Peyer's patch (tissue), 4 donors: Measurements from ENCODE around the gene PXN. TPM values are rescaled to one million over a fixed set of nuclear protein-coding genes. Genes with fewer than 3 reads are reported as not detected.

ENCODE experiments used
- DNase-seq, 3 donors: peaks; one replicate each; pipeline ENCODE4 v3.0.0-alpha.2; 2017 to 2019
- H3K27ac ChIP-seq, 4 donors: fragments of 200-600 bp; sonication (generic); one replicate each; pipeline ENCODE4 v1.5.1; 2016 to 2019
- H3K27me3 ChIP-seq, 2 donors: fragments of 200-600 bp; sonication (generic); one replicate each; pipeline ENCODE4 v1.5.1; 2019
- H3K36me3 ChIP-seq, 3 donors: fragments of 200-600 bp; sonication (generic); one replicate each; pipeline ENCODE4 v1.5.1; 2016 to 2019
- H3K4me1 ChIP-seq, 4 donors: fragments of 200-600 bp; sonication (generic); one replicate each; pipeline ENCODE4 v1.5.1; 2016 to 2019
- H3K4me3 ChIP-seq, 4 donors: fragments of 200-600 bp; sonication (generic); 1 replicate in 3 of 4; 2 replicates in 1 of 4; pipeline ENCODE4 v1.5.1; 2016 to 2019; ENCODE audit warnings: mild to moderate bottlenecking in 1 of 4
- H3K9me3 ChIP-seq, 4 donors: fragments of 200-600 bp; sonication (generic); one replicate each; pipeline ENCODE4 v1.5.1; 2016 to 2019; ENCODE audit warnings: mild to moderate bottlenecking in 1 of 4
- POLR2A ChIP-seq, 2 donors: fragments of 450-650 bp; IDR thresholded peaks; one replicate each; pipeline ENCODE4 v1.5.1; 2017; ENCODE audit warnings: antibody characterized with exemption in 2 of 2, mild to moderate bottlenecking in 2 of 2, moderate library complexity in 2 of 2
- total RNA-seq, 4 donors: library from RNA; depleted of rRNA; stranded (reverse); fragments of >200 nt; gene quantifications; one replicate each; pipeline ENCODE4 v1.1.0, GENCODE V29; 2016
- TF ChIP-seq, protein P1 (sequence below), 6 experiments: fragments of 450-650 bp in 4 of 6; fragments of 200-600 bp in 2 of 6; sonication (generic) in 1 of 6; IDR thresholded peaks; one replicate each; pipeline ENCODE4 v1.5.1; 2017 to 2019; ENCODE audit warnings: antibody characterized with exemption in 6 of 6, mild to moderate bottlenecking in 3 of 6, moderate library complexity in 1 of 6

Gene PXN
- total RNA-seq, 4 donors from 2014 or later = 138 to 204 (median 177) TPM

DNA sequence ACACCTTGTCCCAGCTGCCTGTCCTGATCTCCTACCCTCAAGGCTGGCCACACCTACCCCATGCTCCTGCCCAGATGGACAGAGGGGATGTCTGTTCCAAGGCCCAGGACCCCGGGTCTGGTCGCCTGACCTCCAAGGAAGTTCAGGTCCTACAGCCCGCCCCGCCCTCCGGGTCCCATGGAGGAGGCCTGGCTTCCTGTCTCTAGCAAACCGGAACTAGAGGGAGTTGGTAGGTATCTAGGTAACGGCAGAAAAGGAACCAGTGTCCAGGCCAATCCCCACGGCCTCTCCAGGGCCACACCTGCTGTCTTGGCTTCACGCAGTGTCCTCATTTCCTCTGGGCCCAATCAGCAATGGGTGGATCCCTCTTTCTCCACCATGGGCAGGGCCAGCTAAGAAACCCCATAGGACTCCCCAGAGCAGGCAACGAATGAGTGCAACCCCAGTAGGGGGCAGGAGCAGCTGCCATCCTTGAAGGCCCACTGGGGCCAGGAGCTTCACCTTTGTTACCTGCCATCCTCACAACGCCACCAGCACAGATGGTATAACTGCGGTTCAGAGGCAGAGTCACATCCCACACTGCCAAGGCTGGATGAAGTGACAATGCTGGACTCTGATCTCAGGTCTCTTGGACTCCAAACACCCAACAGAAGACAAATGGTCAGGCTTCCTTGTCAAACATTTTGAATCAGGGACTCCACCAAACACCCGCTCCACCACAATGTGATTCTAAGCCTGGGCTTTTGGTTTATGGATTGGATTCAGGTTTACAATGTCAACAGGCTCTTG, 39.5 kb downstream of the PXN start:
- Histone ChIP-seq H3K4me1 (peaks cover 17 to 71% (median 30%) of the 10 kb centered on the region in 4 donors), H3K27me3 (no peaks in the 10 kb centered on the region), H3K36me3 (peaks cover 0 to 31% (median 0%) of the 10 kb centered on the region in 3 donors), H3K27ac (peak overlapping the region in 3 of 4 donors; percentile 81 to 96 (median 86)), H3K9me3 (no peaks in the 10 kb centered on the region), H3K4me3 (peak overlapping the region in 2 of 4 donors; percentile 48 to 59)
- TF ChIP-seq, protein P1, sequence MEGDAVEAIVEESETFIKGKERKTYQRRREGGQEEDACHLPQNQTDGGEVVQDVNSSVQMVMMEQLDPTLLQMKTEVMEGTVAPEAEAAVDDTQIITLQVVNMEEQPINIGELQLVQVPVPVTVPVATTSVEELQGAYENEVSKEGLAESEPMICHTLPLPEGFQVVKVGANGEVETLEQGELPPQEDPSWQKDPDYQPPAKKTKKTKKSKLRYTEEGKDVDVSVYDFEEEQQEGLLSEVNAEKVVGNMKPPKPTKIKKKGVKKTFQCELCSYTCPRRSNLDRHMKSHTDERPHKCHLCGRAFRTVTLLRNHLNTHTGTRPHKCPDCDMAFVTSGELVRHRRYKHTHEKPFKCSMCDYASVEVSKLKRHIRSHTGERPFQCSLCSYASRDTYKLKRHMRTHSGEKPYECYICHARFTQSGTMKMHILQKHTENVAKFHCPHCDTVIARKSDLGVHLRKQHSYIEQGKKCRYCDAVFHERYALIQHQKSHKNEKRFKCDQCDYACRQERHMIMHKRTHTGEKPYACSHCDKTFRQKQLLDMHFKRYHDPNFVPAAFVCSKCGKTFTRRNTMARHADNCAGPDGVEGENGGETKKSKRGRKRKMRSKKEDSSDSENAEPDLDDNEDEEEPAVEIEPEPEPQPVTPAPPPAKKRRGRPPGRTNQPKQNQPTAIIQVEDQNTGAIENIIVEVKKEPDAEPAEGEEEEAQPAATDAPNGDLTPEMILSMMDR (IDR thresholded peaks at IDR 0.05) = peak in 2 of 6 experiments; percentile 32 to 38
- peak; percentile 2 to 53 for TF ChIP-seq POLR2A (IDR thresholded peaks at IDR 0.05)
- DNase-seq = peak; percentile 24 to 85 (median 83)

DNA sequence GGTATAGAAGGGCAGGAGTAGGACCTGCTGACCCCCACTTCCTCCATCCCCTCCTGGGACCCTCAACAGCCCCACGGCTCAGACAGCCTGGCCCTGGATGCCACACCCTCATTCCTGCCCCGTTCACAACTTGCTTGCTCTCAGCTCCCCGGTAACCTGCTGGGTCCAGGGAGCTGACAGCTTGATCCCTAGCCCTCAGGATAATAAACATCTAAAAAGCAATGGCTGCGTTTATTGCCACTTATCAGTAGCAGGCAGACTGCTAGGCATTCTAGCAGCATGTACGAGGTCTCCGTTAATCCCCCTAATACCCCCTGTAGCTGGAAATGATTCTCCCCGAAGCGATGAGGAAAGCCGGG, 40.4 kb downstream of the PXN start:
- peaks cover 0 to 40% (median 0%) of the 10 kb centered on the region in 3 donors for H3K36me3 ChIP-seq
- peaks cover 9 to 62% (median 26%) of the 10 kb centered on the region in 4 donors for H3K4me1 ChIP-seq
- H3K9me3 ChIP-seq = no peaks in the 10 kb centered on the region
- DNase-seq = peak in 1 of 3 donors; percentile 66
- no peaks in the 10 kb centered on the region for H3K27me3 ChIP-seq
- H3K4me3 ChIP-seq = peak overlapping the region; percentile 6 to 59 (median 36)
- peak in 1 of 2 donors; percentile 12 for TF ChIP-seq POLR2A (IDR thresholded peaks at IDR 0.05)
- TF ChIP-seq, protein P1 (IDR thresholded peaks at IDR 0.05) = no peak
- peak overlapping the region in 3 of 4 donors; percentile 81 to 96 (median 86) for H3K27ac ChIP-seq

DNA sequence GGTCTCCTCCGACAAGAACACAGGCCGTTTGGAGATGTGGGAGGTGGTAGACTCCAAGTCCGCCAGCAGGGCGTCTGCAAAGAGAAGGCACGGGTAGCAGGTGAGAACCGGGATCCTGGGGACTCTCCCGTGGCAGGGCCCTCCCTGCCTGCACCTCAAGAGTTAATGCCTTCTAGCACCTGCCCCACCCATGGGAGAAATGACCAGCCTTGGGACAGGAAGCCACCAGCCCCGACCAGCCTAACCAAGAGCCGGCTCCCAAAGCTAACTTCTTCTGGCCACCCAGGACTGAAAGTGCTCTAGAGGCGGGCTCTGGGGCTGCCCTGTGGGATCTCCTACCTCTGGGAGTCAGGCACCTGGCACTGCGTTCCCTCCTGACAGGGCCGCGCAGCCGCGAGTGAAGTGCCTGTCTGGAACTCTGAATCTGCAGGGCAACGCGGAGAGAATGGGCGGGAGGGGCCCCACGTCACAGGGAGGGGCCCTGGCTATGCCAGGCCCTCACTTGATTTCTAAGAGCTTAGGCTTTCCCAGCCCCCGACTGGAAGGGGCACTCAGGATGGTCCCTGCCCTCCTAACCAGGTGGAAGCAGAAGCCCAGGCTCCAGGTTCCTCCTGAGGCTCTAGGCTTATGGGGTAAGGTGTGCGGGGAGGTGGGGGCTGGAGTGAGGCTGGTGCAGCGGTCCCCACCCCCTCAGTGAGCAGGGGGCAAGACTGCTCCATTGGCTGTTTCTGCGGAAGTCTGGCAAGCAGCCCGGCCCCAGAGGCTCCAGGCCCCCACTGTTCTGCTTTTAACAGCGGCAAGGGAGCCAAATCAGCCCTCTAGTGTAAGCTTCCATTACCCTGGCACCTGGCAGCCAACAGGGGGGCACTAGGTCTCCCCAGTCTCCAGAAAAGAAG, 41.0 kb downstream of the PXN start:
- Histone ChIP-seq H3K36me3 (peaks cover 0 to 46% (median 0%) of the 10 kb centered on the region in 3 donors), H3K4me3 (peak overlapping the region; percentile 6 to 59 (median 36)), H3K9me3 (no peaks in the 10 kb centered on the region), H3K27ac (peak overlapping the region in 3 of 4 donors; percentile 81 to 96 (median 86)), H3K27me3 (no peaks in the 10 kb centered on the region), H3K4me1 (peaks cover 4 to 56% (median 22%) of the 10 kb centered on the region in 4 donors)
- DNase-seq = peak in 2 of 3 donors; percentile 82 to 90
- peak; percentile 62 to 90 for TF ChIP-seq POLR2A (IDR thresholded peaks at IDR 0.05)
- TF ChIP-seq, protein P1 (IDR thresholded peaks at IDR 0.05) = no peak

DNA sequence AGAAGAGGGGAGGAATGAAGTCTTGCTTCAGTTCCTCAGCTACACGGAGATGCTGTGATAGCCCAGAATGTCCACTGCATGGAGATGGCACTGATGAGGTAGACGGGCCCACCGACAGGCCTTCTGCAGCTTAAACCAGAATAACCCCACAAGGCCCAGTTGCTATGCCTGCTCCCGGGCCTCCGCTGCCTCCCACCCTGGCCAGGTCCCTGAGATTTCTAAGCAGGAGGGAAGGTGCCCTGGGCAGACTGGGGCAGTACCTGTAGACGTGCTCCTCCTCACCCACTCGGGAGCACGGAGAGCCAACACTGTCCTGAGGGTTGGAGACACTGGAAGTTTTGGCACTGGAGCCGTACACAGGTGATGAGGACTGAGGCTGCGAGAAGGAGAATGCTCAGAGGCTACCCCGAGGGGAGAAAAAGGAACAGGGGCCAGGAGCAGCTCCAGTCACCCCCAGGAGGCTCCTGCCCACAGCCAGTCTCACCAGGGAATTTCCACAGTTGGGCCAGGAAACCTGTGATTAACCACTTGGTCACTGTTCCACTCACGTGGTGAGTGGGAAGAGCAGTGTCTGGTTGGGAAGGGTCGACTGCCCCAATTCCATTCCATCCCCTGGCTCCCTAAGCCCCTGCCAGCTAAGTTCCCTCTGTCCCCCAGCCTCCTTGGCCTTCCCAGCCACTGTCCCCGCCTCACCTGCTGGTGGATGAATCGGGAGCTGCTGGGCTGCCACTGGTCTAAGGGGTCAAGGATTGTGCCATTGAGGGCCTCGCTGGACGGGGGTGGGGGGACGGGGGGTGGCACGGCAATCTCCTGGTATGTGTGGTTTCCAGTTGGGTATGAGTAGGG, 41.8 kb downstream of the PXN start:
- peak overlapping the region in 3 of 4 donors; percentile 25 to 59 (median 48) for H3K4me3 ChIP-seq

More for the DNA sequence above, 41.8 kb downstream of the PXN start:
- H3K27me3 ChIP-seq = no peaks in the 10 kb centered on the region
- peak overlapping the region in 3 of 4 donors; percentile 81 to 96 (median 86) for H3K27ac ChIP-seq
- TF ChIP-seq, protein P1 (IDR thresholded peaks at IDR 0.05) = no peak
- no peak for TF ChIP-seq POLR2A (IDR thresholded peaks at IDR 0.05)
- no peak for DNase-seq
- H3K4me1 ChIP-seq = peaks cover 4 to 48% (median 13%) of the 10 kb centered on the region in 4 donors
- H3K36me3 ChIP-seq = peaks cover 0 to 55% (median 0%) of the 10 kb centered on the region in 3 donors
- H3K9me3 ChIP-seq = no peaks in the 10 kb centered on the region
